PC-9 (cell line): Measurements from ENCODE around the gene STH. TPM values are rescaled to one million over a fixed set of nuclear protein-coding genes. Genes with fewer than 3 reads are reported as not detected.

Experiments
- BruUV-seq: library from RNA; stranded (reverse); fragments of 400-500 nt; replicated peaks from 2 replicates; lab custom pipeline; 2021; lab: Mats Ljungman, UMichigan
- CTCF ChIA-PET: fragments of 300-600 bp; sonication (Branson Sonifier 250); formaldehyde crosslinking; loops from one replicate; lab custom pipeline; 2022; ENCODE audit warnings: antibody characterized with exemption; lab: Charles Lee
- POLR2A ChIA-PET: fragments of 300-600 bp; sonication (Branson Sonifier 250); formaldehyde crosslinking; loops from one replicate; lab custom pipeline; 2022; ENCODE audit warnings: antibody characterized with exemption; ENCODE audit not compliant: unreplicated experiment; lab: Charles Lee
- DNase-seq, 2 experiments: peaks; one replicate each; pipeline versions ENCODE4 v3.0.0 to v3.0.0-alpha.2; 2015 to 2022; ENCODE audit warnings: mixed read lengths in 1 of 2
- H2AFZ ChIP-seq: fragments of 200-600 bp; sonication (generic); 2 replicates; pipeline ENCODE4 v1.8.1; 2017; ENCODE audit warnings: antibody characterized with exemption
- H3F3A ChIP-seq: fragments of 200-600 bp; sonication (generic); 2 replicates; pipeline ENCODE4 v1.8.1; 2017; ENCODE audit warnings: antibody characterized with exemption, mild to moderate bottlenecking, low read depth; ENCODE audit not compliant: insufficient read depth
- H3K27ac ChIP-seq: fragments of 200-600 bp; sonication (generic); 2 replicates; pipeline ENCODE4 v1.6.1; 2016; ENCODE audit warnings: mixed run types
- H3K27me3 ChIP-seq: fragments of 200-600 bp; sonication (generic); 2 replicates; pipeline ENCODE4 v1.6.1; 2016; ENCODE audit warnings: low read depth, mixed run types; ENCODE audit not compliant: insufficient read depth
- H3K36me3 ChIP-seq: fragments of 200-600 bp; sonication (generic); 2 replicates; pipeline ENCODE4 v1.6.1; 2016; ENCODE audit warnings: low read depth, mixed run types
- H3K4me1 ChIP-seq: fragments of 200-600 bp; sonication (generic); replicated peaks from 2 replicates; pipeline ENCODE4 v1.6.1; 2016; ENCODE audit warnings: mixed run types; ENCODE audit not compliant: insufficient read depth
- H3K4me2 ChIP-seq: fragments of 200-600 bp; sonication (generic); 2 replicates; pipeline ENCODE4 v1.6.1; 2017; ENCODE audit warnings: mixed run types
- H3K4me3 ChIP-seq: fragments of 200-600 bp; sonication (generic); 2 replicates; pipeline ENCODE4 v1.6.1; 2016; ENCODE audit warnings: mixed run types
- H3K79me2 ChIP-seq: fragments of 200-600 bp; sonication (generic); 2 replicates; pipeline ENCODE4 v1.6.1; 2017; ENCODE audit warnings: low read depth, mixed run types
- H3K9me2 ChIP-seq: fragments of 200-600 bp; sonication (generic); 2 replicates; pipeline ENCODE4 v1.8.1; 2017; ENCODE audit warnings: mild to moderate bottlenecking; ENCODE audit not compliant: insufficient read depth
- H3K9me3 ChIP-seq: fragments of 200-600 bp; sonication (generic); 2 replicates; pipeline ENCODE4 v1.8.1; 2016; ENCODE audit warnings: low read depth; ENCODE audit not compliant: insufficient read depth
- H4K20me1 ChIP-seq: fragments of 200-600 bp; sonication (generic); 2 replicates; pipeline ENCODE4 v1.8.1; 2017; ENCODE audit not compliant: insufficient read depth
- EZH2 ChIP-seq: fragments of 200-600 bp; sonication (generic); IDR thresholded peaks from 2 replicates; pipeline ENCODE4 v1.8.0; 2017; ENCODE audit warnings: antibody characterized with exemption, low read depth
- intact Hi-C: fragments of 100-400 bp; cut with micrococcal nuclease; formaldehyde crosslinking; loops from one replicate; pipeline ENCODE4 v1.10.0; 2022; ENCODE audit not compliant: unreplicated experiment
- total RNA-seq: library from RNA; stranded (reverse); gene quantifications from 2 replicates; pipeline ENCODE4 v1.2.3, GENCODE V29; 2021
- TF ChIP-seq, protein P1 (sequence below): fragments of 200-600 bp; sonication (generic); conservative IDR thresholded peaks from 2 replicates; pipeline ENCODE4 v1.6.1; 2017; ENCODE audit warnings: mixed run types, antibody characterized with exemption, mild to moderate bottlenecking, moderate library complexity

Gene STH
- total RNA-seq, 1 experiment from 2014 or later, result not detected

DNA sequence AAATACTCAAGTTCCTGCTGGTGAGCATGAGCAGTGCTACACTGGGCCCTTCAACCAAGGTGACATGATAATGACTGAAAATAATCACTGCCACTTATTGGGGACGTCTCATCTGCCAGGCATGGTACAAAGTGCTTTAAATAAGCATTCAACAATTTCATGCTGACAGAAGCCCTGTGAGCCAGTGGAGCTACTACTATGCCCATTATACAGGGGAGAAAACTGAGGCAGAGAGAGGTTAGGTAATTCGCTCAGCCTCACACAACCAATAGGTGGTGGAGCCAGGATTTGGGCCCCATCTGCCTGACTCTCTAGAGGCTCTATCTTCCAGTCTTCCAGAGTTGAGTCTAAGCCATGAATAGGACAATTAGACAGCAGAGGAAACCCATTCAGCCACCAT, 30.3 kb upstream of the STH start:
- Histone ChIP-seq H3K9me2 (no peaks in the 10 kb centered on the region), H3K4me2 (no peak overlapping the region), H3K4me3 (no peak overlapping the region), H3K27ac (no peak overlapping the region), H3K79me2 (no peaks in the 10 kb centered on the region), H3F3A (no peaks in the 10 kb centered on the region), H3K27me3 (peaks cover 59% of the 10 kb centered on the region), H3K36me3 (no peaks in the 10 kb centered on the region), H3K9me3 (no peaks in the 10 kb centered on the region; the same call in 1 of the 2 replicates), H4K20me1 (peaks cover under 1% of the 10 kb centered on the region; the same call in 1 of the 2 replicates), H2AFZ (no peak overlapping the region), H3K4me1 (no peaks in the 10 kb centered on the region)
- ChIA-PET CTCF (no interaction called here), POLR2A (no interaction called here)
- TF ChIP-seq, protein P1, sequence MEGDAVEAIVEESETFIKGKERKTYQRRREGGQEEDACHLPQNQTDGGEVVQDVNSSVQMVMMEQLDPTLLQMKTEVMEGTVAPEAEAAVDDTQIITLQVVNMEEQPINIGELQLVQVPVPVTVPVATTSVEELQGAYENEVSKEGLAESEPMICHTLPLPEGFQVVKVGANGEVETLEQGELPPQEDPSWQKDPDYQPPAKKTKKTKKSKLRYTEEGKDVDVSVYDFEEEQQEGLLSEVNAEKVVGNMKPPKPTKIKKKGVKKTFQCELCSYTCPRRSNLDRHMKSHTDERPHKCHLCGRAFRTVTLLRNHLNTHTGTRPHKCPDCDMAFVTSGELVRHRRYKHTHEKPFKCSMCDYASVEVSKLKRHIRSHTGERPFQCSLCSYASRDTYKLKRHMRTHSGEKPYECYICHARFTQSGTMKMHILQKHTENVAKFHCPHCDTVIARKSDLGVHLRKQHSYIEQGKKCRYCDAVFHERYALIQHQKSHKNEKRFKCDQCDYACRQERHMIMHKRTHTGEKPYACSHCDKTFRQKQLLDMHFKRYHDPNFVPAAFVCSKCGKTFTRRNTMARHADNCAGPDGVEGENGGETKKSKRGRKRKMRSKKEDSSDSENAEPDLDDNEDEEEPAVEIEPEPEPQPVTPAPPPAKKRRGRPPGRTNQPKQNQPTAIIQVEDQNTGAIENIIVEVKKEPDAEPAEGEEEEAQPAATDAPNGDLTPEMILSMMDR, result no peak
- TF ChIP-seq EZH2, result no peak
- no TSS peak for BruUV-seq
- no peak for DNase-seq
- intact Hi-C loops, result no loop called here

- Histone ChIP-seq H3K4me1 (no peaks in the 10 kb centered on the region), H3K79me2 (no peaks in the 10 kb centered on the region), H3K9me2 (no peaks in the 10 kb centered on the region), H3K36me3 (no peaks in the 10 kb centered on the region), H3K4me2 (no peak overlapping the region), H3F3A (no peaks in the 10 kb centered on the region), H3K27me3 (peaks cover 66% of the 10 kb centered on the region), H3K4me3 (no peak overlapping the region), H4K20me1 (peaks cover 5% of the 10 kb centered on the region; the same call in 1 of the 2 replicates), H3K27ac (no peak overlapping the region), H3K9me3 (no peaks in the 10 kb centered on the region; the same call in 1 of the 2 replicates), H2AFZ (no peak overlapping the region)
- no TSS peak for BruUV-seq
- intact Hi-C loops, result no loop called here
- no peak for DNase-seq
- POLR2A ChIA-PET, result no interaction called here
- no peak for TF ChIP-seq EZH2
- TF ChIP-seq, protein P1, result no peak
- CTCF ChIA-PET, result interaction anchor here (0.7 kb wide), 1 partner anchor 75 kb away, joined by 13 read pairs; no protein-coding TSS in a partner anchor
Observed at GRCh38 chr17:45969726-45970125, 29.3 kb upstream of the STH start.

GRCh38 chr17:45970659-45971058, 28.4 kb upstream of the STH start:
- intact Hi-C loops, result no loop called here
- no peak overlapping the region for H3K4me3 ChIP-seq
- DNase-seq, result no peak
- H3K79me2 ChIP-seq, result no peaks in the 10 kb centered on the region
- no peak overlapping the region for H3K27ac ChIP-seq
- peaks cover 63% of the 10 kb centered on the region for H3K27me3 ChIP-seq
- H2AFZ ChIP-seq, result no peak overlapping the region
- no peaks in the 10 kb centered on the region for H3K4me1 ChIP-seq
- H3K9me2 ChIP-seq, result no peaks in the 10 kb centered on the region
- H3K36me3 ChIP-seq, result no peaks in the 10 kb centered on the region
- no peaks in the 10 kb centered on the region for H3F3A ChIP-seq
- TF ChIP-seq, protein P1, result no peak
- no peak for TF ChIP-seq EZH2
- BruUV-seq, result no TSS peak
- no peak overlapping the region for H3K4me2 ChIP-seq
- POLR2A ChIA-PET, result no interaction called here
- H4K20me1 ChIP-seq, result peaks cover 5% of the 10 kb centered on the region; the same call in 1 of the 2 replicates
- H3K9me3 ChIP-seq, result no peaks in the 10 kb centered on the region; the same call in 1 of the 2 replicates
- CTCF ChIA-PET, result interaction anchor here (0.5 kb wide), 1 partner anchor 21 kb away, joined by 6 read pairs; no protein-coding TSS in a partner anchor
